Neural cell (in vitro differentiated cells): ENCODE results near the gene F8A1.

Experiments used
- EP300 ChIP-seq: fragments of 450-650 bp; conservative IDR thresholded peaks from 2 replicates; pipeline ENCODE4 v1.6.1; 2014; ENCODE audit warnings: antibody characterized with exemption, mild to moderate bottlenecking, moderate library complexity; ENCODE audit not compliant: poor library complexity, severe bottlenecking
- EZH2 ChIP-seq: fragments of 200-600, 300-800 bp; shearing (Covaris generic), sonication (generic); IDR thresholded peaks from 2 replicates; pipeline ENCODE4 v1.6.1; 2014; ENCODE audit warnings: antibody characterized with exemption, low read length, borderline replicate concordance, mild to moderate bottlenecking; ENCODE audit not compliant: insufficient read depth, poor library complexity, severe bottlenecking
- MXI1 ChIP-seq: fragments of 450-650 bp; conservative IDR thresholded peaks from 2 replicates; pipeline ENCODE4 v1.6.1; 2014; ENCODE audit warnings: antibody characterized with exemption, mild to moderate bottlenecking; ENCODE audit not compliant: poor library complexity, severe bottlenecking
- POLR2AphosphoS5 ChIP-seq: IDR thresholded peaks from 2 replicates; pipeline ENCODE4 v1.6.1; 2012
- TAF1 ChIP-seq: IDR thresholded peaks from 2 replicates; pipeline ENCODE4 v1.6.1; 2012; ENCODE audit warnings: low read depth
- TF ChIP-seq, protein P1 (sequence below): fragments of 450-650 bp; IDR thresholded peaks from 2 replicates; pipeline ENCODE4 v1.5.1; 2014; ENCODE audit warnings: antibody characterized with exemption, mild to moderate bottlenecking, moderate library complexity; ENCODE audit not compliant: poor library complexity, severe bottlenecking
- TF ChIP-seq, protein P2 (sequence below): IDR thresholded peaks from 2 replicates; pipeline ENCODE4 v1.6.1; 2012; ENCODE audit warnings: borderline replicate concordance

DNA sequence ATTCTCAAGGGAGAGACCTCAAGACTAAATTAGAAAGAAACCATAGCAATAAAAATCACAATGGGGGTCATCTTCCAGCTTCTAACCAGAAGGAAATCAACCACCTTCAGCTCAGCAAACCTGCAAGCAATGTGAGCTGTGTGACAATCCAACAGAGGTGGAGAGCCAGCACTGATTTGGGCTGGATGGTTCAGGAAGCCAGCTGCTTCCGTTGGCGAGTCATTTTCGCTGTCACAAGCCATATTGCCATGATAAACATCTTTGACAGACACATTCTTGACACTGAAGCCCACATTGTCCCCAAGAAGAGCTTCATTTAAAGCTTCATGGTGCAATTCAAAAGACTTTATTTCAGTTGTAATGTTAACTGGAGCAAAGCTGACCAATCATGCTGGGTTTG, 22.7 kb downstream of the F8A1 start:
- TF ChIP-seq, protein P1, sequence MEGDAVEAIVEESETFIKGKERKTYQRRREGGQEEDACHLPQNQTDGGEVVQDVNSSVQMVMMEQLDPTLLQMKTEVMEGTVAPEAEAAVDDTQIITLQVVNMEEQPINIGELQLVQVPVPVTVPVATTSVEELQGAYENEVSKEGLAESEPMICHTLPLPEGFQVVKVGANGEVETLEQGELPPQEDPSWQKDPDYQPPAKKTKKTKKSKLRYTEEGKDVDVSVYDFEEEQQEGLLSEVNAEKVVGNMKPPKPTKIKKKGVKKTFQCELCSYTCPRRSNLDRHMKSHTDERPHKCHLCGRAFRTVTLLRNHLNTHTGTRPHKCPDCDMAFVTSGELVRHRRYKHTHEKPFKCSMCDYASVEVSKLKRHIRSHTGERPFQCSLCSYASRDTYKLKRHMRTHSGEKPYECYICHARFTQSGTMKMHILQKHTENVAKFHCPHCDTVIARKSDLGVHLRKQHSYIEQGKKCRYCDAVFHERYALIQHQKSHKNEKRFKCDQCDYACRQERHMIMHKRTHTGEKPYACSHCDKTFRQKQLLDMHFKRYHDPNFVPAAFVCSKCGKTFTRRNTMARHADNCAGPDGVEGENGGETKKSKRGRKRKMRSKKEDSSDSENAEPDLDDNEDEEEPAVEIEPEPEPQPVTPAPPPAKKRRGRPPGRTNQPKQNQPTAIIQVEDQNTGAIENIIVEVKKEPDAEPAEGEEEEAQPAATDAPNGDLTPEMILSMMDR = no peak
- no peak for TF ChIP-seq EP300
- TF ChIP-seq POLR2AphosphoS5 = no peak
- TF ChIP-seq, protein P2, sequence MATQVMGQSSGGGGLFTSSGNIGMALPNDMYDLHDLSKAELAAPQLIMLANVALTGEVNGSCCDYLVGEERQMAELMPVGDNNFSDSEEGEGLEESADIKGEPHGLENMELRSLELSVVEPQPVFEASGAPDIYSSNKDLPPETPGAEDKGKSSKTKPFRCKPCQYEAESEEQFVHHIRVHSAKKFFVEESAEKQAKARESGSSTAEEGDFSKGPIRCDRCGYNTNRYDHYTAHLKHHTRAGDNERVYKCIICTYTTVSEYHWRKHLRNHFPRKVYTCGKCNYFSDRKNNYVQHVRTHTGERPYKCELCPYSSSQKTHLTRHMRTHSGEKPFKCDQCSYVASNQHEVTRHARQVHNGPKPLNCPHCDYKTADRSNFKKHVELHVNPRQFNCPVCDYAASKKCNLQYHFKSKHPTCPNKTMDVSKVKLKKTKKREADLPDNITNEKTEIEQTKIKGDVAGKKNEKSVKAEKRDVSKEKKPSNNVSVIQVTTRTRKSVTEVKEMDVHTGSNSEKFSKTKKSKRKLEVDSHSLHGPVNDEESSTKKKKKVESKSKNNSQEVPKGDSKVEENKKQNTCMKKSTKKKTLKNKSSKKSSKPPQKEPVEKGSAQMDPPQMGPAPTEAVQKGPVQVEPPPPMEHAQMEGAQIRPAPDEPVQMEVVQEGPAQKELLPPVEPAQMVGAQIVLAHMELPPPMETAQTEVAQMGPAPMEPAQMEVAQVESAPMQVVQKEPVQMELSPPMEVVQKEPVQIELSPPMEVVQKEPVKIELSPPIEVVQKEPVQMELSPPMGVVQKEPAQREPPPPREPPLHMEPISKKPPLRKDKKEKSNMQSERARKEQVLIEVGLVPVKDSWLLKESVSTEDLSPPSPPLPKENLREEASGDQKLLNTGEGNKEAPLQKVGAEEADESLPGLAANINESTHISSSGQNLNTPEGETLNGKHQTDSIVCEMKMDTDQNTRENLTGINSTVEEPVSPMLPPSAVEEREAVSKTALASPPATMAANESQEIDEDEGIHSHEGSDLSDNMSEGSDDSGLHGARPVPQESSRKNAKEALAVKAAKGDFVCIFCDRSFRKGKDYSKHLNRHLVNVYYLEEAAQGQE = no peak
- no peak for TF ChIP-seq MXI1
- no peak for TF ChIP-seq TAF1
- TF ChIP-seq EZH2 = no peak
